Heart left ventricle (tissue), 16 donors: ENCODE data around the gene PRKCH. TPM values are rescaled to one million over a fixed set of nuclear protein-coding genes. Genes with fewer than 3 reads are reported as not detected.

Experiments
- ATAC-seq, 4 donors: fragments of 200-7000 bp; cut with Tn5 transposase; one replicate each; pipeline ENCODE4 v1.9.1; 2020 to 2022; ENCODE audit warnings: moderate library complexity in 4 of 4, mild to moderate bottlenecking in 3 of 4, moderate number of reproducible peaks in 1 of 4
- DNase-seq, 5 donors: peaks; one replicate each; pipeline ENCODE4 v3.0.0-alpha.2; 2020
- H3K27ac ChIP-seq, 12 donors: fragments of 200-600 bp; sonication (generic) in 4 of 12; one replicate each; pipeline versions ENCODE4 v1.5.0 to v1.8.0; 2016 to 2022; ENCODE audit warnings: mild to moderate bottlenecking in 2 of 12
- H3K27me3 ChIP-seq, 9 donors: fragments of 200-600 bp; sonication (generic) in 2 of 9; one replicate each; pipeline versions ENCODE4 v1.5.1 to v1.8.0; 2016 to 2022; ENCODE audit warnings: mild to moderate bottlenecking in 3 of 9
- H3K36me3 ChIP-seq, 9 donors: fragments of 200-600 bp; sonication (generic) in 2 of 9; one replicate each; pipeline versions ENCODE4 v1.5.0 to v1.8.0; 2018 to 2022; ENCODE audit warnings: mild to moderate bottlenecking in 2 of 9
- H3K4me1 ChIP-seq, 12 donors: fragments of 200-600 bp; sonication (generic) in 4 of 12; one replicate each; pipeline versions ENCODE4 v1.5.0 to v1.8.0; 2016 to 2022; ENCODE audit warnings: mild to moderate bottlenecking in 3 of 12
- H3K4me3 ChIP-seq, 12 donors: fragments of 200-600 bp; sonication (generic) in 4 of 12; one replicate each; pipeline versions ENCODE4 v1.5.0 to v1.8.0; 2017 to 2022; ENCODE audit warnings: mild to moderate bottlenecking in 9 of 12, moderate library complexity in 4 of 12
- H3K9me3 ChIP-seq, 12 donors: fragments of 200-600 bp; sonication (generic) in 4 of 12; one replicate each; pipeline versions ENCODE4 v1.5.0 to v1.8.0; 2016 to 2022; ENCODE audit warnings: mild to moderate bottlenecking in 1 of 12
- CTCF ChIP-seq, 12 donors: fragments of 200-600 bp; sonication (generic) in 4 of 12; IDR thresholded peaks; one replicate each; pipeline versions ENCODE4 v1.5.0 to v1.8.0; 2018 to 2022; ENCODE audit warnings: antibody characterized with exemption in 12 of 12, mild to moderate bottlenecking in 5 of 12
- POLR2A ChIP-seq, 2 donors: fragments of 450-650 bp; IDR thresholded peaks; one replicate each; pipeline ENCODE4 v1.6.1; 2017; ENCODE audit warnings: antibody characterized with exemption in 2 of 2, mild to moderate bottlenecking in 2 of 2, moderate library complexity in 2 of 2
- WGBS, 4 donors: extraction: QIAGEN DNeasy Blood & Tissue Kit in 2 of 4; methylation state at CpG; one replicate each; pipeline versions ENCODE4 v1.1.5 to v1.1.7; 2013 to 2018; 5-methylcytosine and 5-hydroxymethylcytosine counted together
- intact Hi-C, 10 donors: fragments of 100-400 bp; cut with DNase I; formaldehyde crosslinking; loops; one replicate each; pipeline versions ENCODE4 v1.11.1 to v1.14.2; 2022
- polyA plus RNA-seq, 2 donors: library from polyadenylated mRNA; stranded (reverse); fragments of 200-250 nt; gene quantifications; one replicate each; pipeline ENCODE4 v1.2.3, GENCODE V29; 2013
- total RNA-seq, 9 donors: library from RNA; depleted of rRNA in 2 of 9; stranded (reverse); fragments of >200 nt in 2 of 9; fragmentation: NEBNext Ultra II Directional in 3 of 9; extraction: Animal tissue kit (Norgen Biotek cat#: 25700) in 3 of 9; gene quantifications; one replicate each; pipeline versions ENCODE4 v1.1.0 to v1.2.4, GENCODE V29; 2016 to 2023
- donor health status: ischemic (EF 13 %, LVEDD 7.1; RV severe dilation, severe dysfunction).
- donor health status: healthy with polysubstance abuse.
- donor health status: DM: no; HTN: yes; CAD: no.
- donor health status: DM: no; HTN: no; CAD: no.
- donor health status: ischemic (EF 25% LVEDD 6.9; RV normal size, moderate dysfunction).
- donor health status: ischemic (EF 25% LVEDD 5.7; RV mildly dilated, moderate dysfunction).
- donor health status: healthy.
- donor health status: DM: yes; HTN: yes; CAD: no.
- donor health status: ischemic (EF 35%, LVEDD 5.7; RV mildly dilated, moderate dysfunction).
- donor health status: nonischemic (EF 11% LVEDD 7.7; RV severe dilation, severe dysfunction).
- donor health status: DM: yes; HTN: yes; CAD: no.
- donor health status: PGD.
- donor health status: ischemic (EF 29% LVEDD 5.4; RV normal size, mild dysfunction).
- donor health status: nonischemic (EF 23%, LVEDD 6.1; RV moderate dilation, normal function).

PRKCH gene
- total and polyA plus RNA-seq, 11 donors, result 6.1 to 49.2 (median 21.7) TPM

- Histone ChIP-seq H3K4me3 (no peak overlapping the region), H3K27me3 (peaks cover 4 to 48% (median 20%) of the 10 kb centered on the region in 9 donors), H3K4me1 (peaks cover 0 to 23% (median 7%) of the 10 kb centered on the region in 12 donors), H3K27ac (peak overlapping the region in 2 of 12 donors; percentile 48 to 78), H3K9me3 (no peaks in the 10 kb centered on the region), H3K36me3 (no peaks in the 10 kb centered on the region)
- TF ChIP-seq CTCF (IDR thresholded peaks at IDR 0.05) (no peak), POLR2A (IDR thresholded peaks at IDR 0.05) (no peak)
- ATAC-seq (no peak), DNase-seq (no peak)
- intact Hi-C loops, result no loop called here
- WGBS, 4 donors, result 72 to 83% (median 74%) methylated on average over 2 of the region's 2 CpGs
These were observed 38.6 kb upstream of the PRKCH start for GRCh38 chr14:61282746-61283145.

GRCh38 chr14:61284001-61284400, 37.4 kb upstream of the PRKCH start:
- H3K36me3 ChIP-seq, result no peaks in the 10 kb centered on the region
- H3K9me3 ChIP-seq, result no peaks in the 10 kb centered on the region

GRCh38 chr14:61285364-61285763, 36.0 kb upstream of the PRKCH start:
- Histone ChIP-seq H3K9me3 (no peaks in the 10 kb centered on the region), H3K27ac (no peak overlapping the region), H3K36me3 (no peaks in the 10 kb centered on the region), H3K27me3 (peaks cover under 1 to 31% (median 10%) of the 10 kb centered on the region in 9 donors), H3K4me1 (peaks cover 0 to 18% (median 4%) of the 10 kb centered on the region in 12 donors), H3K4me3 (no peak overlapping the region)
- DNase-seq, result no peak
- no peak for ATAC-seq
- intact Hi-C loops, result no loop called here
- WGBS, 4 donors, result 88 to 92% (median 90%) methylated on average over 4 of the region's 4 CpGs
- TF ChIP-seq POLR2A (IDR thresholded peaks at IDR 0.05), result no peak
- TF ChIP-seq CTCF (IDR thresholded peaks at IDR 0.05), result no peak

More at GRCh38 chr14:61284001-61284400, 37.4 kb upstream of the PRKCH start:
- H3K4me1 ChIP-seq, result peaks cover 0 to 23% (median 7%) of the 10 kb centered on the region in 12 donors
- ATAC-seq (no peak), DNase-seq (no peak)
- no peak overlapping the region for H3K27ac ChIP-seq
- H3K27me3 ChIP-seq, result peaks cover 4 to 44% (median 19%) of the 10 kb centered on the region in 9 donors
- TF ChIP-seq CTCF (IDR thresholded peaks at IDR 0.05), result no peak
- TF ChIP-seq POLR2A (IDR thresholded peaks at IDR 0.05), result no peak
- intact Hi-C loops, result no loop called here
- no peak overlapping the region for H3K4me3 ChIP-seq
- WGBS, 4 donors, result 81 to 89% (median 85%) methylated on average over 3 of the region's 3 CpGs

GRCh38 chr14:61287196-61287595, 34.2 kb upstream of the PRKCH start:
- ATAC-seq, result no peak
- 86 to 91% (median 88%) methylated on average over 7 of the region's 7 CpGs for WGBS, 4 donors
- intact Hi-C loops, result loop anchor here in 1 of 10 donors (2.0 kb wide), 1 partner anchor 18 kb away; no protein-coding TSS in a partner anchor

More at GRCh38 chr14:61287196-61287595, 34.2 kb upstream of the PRKCH start:
- no peaks in the 10 kb centered on the region for H3K36me3 ChIP-seq
- TF ChIP-seq POLR2A (IDR thresholded peaks at IDR 0.05) (no peak), CTCF (IDR thresholded peaks at IDR 0.05) (no peak)
- no peak overlapping the region for H3K4me3 ChIP-seq
- DNase-seq, result no peak
- H3K9me3 ChIP-seq, result no peaks in the 10 kb centered on the region
- no peak overlapping the region for H3K27ac ChIP-seq
- peaks cover 0 to 7% (median 0%) of the 10 kb centered on the region in 12 donors for H3K4me1 ChIP-seq
- H3K27me3 ChIP-seq, result peaks cover 0 to 19% (median 0%) of the 10 kb centered on the region in 9 donors
